A673 (cell line): ENCODE data around the gene CA5B.

Source experiments
- CTCF ChIP-seq: fragments of 300-800, 200-600 bp; sonication (generic); conservative IDR thresholded peaks from 2 replicates; pipeline ENCODE4 v1.5.1; 2017; ENCODE audit warnings: low read depth, mild to moderate bottlenecking, antibody characterized with exemption, low read length, moderate library complexity, mixed read lengths
- EZH2 ChIP-seq: fragments of 200-600 bp; sonication (generic); IDR thresholded peaks from 2 replicates; pipeline ENCODE4 v1.6.1; 2017; ENCODE audit warnings: borderline replicate concordance, low read depth, mild to moderate bottlenecking, mixed read lengths, antibody characterized with exemption, low read length; ENCODE audit not compliant: poor library complexity, severe bottlenecking

- TF ChIP-seq EZH2 (no peak), CTCF (no peak)
Observed at GRCh38 chrX:15747626-15748173, 9.6 kb downstream of the CA5B start.
